ENCODE data around the gene ATP11C.

The ATP11C gene

GRCh38 chrX:139766545-139766983 is 166.3 kb downstream of the ATP11C start:
- H3K4me1 Mint-ChIP-seq: no peaks in the 10 kb centered on the region
- H3K4me3 Mint-ChIP-seq: no peak overlapping the region
- no peaks in the 10 kb centered on the region for H3K27me3 Mint-ChIP-seq (ENCODE audit: low read depth)
- H3K36me3 Mint-ChIP-seq (ENCODE audit: low read depth): peaks cover 14% of the 10 kb centered on the region
- H3K27ac Mint-ChIP-seq: no peak overlapping the region
- peaks cover 10% of the 10 kb centered on the region for H3K9me3 Mint-ChIP-seq
- TF ChIP-seq CTCF (IDR thresholded peaks at IDR 0.05; ENCODE audit: unreplicated experiment in 3 of 3): no peak

GRCh38 chrX:139762400-139763183 is 170.3 kb downstream of the ATP11C start:
- Mint-ChIP-seq H3K9me3 (no peaks in the 10 kb centered on the region), H3K4me1 (no peaks in the 10 kb centered on the region), H3K36me3 (ENCODE audit: low read depth) (no peaks in the 10 kb centered on the region), H3K27ac (no peak overlapping the region), H3K27me3 (ENCODE audit: low read depth) (no peaks in the 10 kb centered on the region), H3K4me3 (no peak overlapping the region)
- TF ChIP-seq CTCF (IDR thresholded peaks at IDR 0.05; ENCODE audit: unreplicated experiment in 3 of 3): no peak

- peak; percentile 40 to 54 (median 41) for TF ChIP-seq CTCF (IDR thresholded peaks at IDR 0.05; ENCODE audit: unreplicated experiment in 3 of 3)
- H3K27ac Mint-ChIP-seq: no peak overlapping the region
- no peak overlapping the region for H3K4me3 Mint-ChIP-seq
- peaks cover 13% of the 10 kb centered on the region for H3K9me3 Mint-ChIP-seq
- H3K36me3 Mint-ChIP-seq (ENCODE audit: low read depth): peaks cover 26% of the 10 kb centered on the region
- H3K4me1 Mint-ChIP-seq: no peaks in the 10 kb centered on the region
- no peaks in the 10 kb centered on the region for H3K27me3 Mint-ChIP-seq (ENCODE audit: low read depth)
Measured at GRCh38 chrX:139759637-139760036, 173.2 kb downstream of the ATP11C start.

GRCh38 chrX:139758809-139759208 is 174.0 kb downstream of the ATP11C start:
- no peaks in the 10 kb centered on the region for H3K27me3 Mint-ChIP-seq (ENCODE audit: low read depth)
- H3K36me3 Mint-ChIP-seq (ENCODE audit: low read depth): peaks cover 34% of the 10 kb centered on the region
- H3K9me3 Mint-ChIP-seq: peaks cover 21% of the 10 kb centered on the region
- H3K27ac Mint-ChIP-seq: no peak overlapping the region
- no peak for TF ChIP-seq CTCF (IDR thresholded peaks at IDR 0.05; ENCODE audit: unreplicated experiment in 3 of 3)
- H3K4me1 Mint-ChIP-seq: no peaks in the 10 kb centered on the region
- no peak overlapping the region for H3K4me3 Mint-ChIP-seq

- H3K27me3 Mint-ChIP-seq (ENCODE audit: low read depth): no peaks in the 10 kb centered on the region
Measured at GRCh38 chrX:139758250-139758649, 174.6 kb downstream of the ATP11C start.

More at GRCh38 chrX:139758250-139758649, 174.6 kb downstream of the ATP11C start:
- no peak overlapping the region for H3K4me3 Mint-ChIP-seq
- peaks cover 39% of the 10 kb centered on the region for H3K36me3 Mint-ChIP-seq (ENCODE audit: low read depth)
- no peak for TF ChIP-seq CTCF (IDR thresholded peaks at IDR 0.05; ENCODE audit: unreplicated experiment in 3 of 3)
- H3K27ac Mint-ChIP-seq: no peak overlapping the region
- H3K4me1 Mint-ChIP-seq: no peaks in the 10 kb centered on the region
- peaks cover 25% of the 10 kb centered on the region for H3K9me3 Mint-ChIP-seq
